Endodermal cell (in vitro differentiated cells): ENCODE measurements around the gene IRX2. TPM values are rescaled to one million over a fixed set of nuclear protein-coding genes. Genes with fewer than 3 reads are reported as not detected.
A peak's percentile ranks its signal among the peaks of the same experiment; 100 is the strongest.

Experiments used
- DNase-seq: peaks from one replicate; pipeline ENCODE4 v3.0.0-alpha.2; 2017
- H3K27ac ChIP-seq: 2 replicates; pipeline ENCODE4 v1.5.1; 2013; ENCODE audit warnings: mild to moderate bottlenecking, low read depth, low read length, moderate library complexity
- H3K27me3 ChIP-seq: 2 replicates; pipeline ENCODE4 v1.6.1; 2013; ENCODE audit warnings: mild to moderate bottlenecking, low read length, moderate library complexity; ENCODE audit not compliant: insufficient read depth, control insufficient read depth, poor library complexity, severe bottlenecking
- H3K36me3 ChIP-seq: 2 replicates; pipeline ENCODE4 v1.7.0; 2013; ENCODE audit warnings: mild to moderate bottlenecking, low read length, moderate library complexity; ENCODE audit not compliant: control insufficient read depth, insufficient read depth
- H3K4me1 ChIP-seq: one replicate; pipeline ENCODE4 v1.7.0; 2013; ENCODE audit warnings: low read length; ENCODE audit not compliant: control insufficient read depth, insufficient read depth
- H3K4me3 ChIP-seq: 2 replicates; pipeline ENCODE4 v1.5.1; 2013; ENCODE audit warnings: mild to moderate bottlenecking, low read length, moderate library complexity
- H3K9ac ChIP-seq: 2 replicates; pipeline ENCODE4 v1.6.1; 2013; ENCODE audit warnings: mild to moderate bottlenecking, low read length, moderate library complexity; ENCODE audit not compliant: poor library complexity, severe bottlenecking; ENCODE audit errors: extremely low read depth
- H3K9me3 ChIP-seq: 2 replicates; pipeline ENCODE4 v1.6.1; 2013; ENCODE audit warnings: mild to moderate bottlenecking, low read length, moderate library complexity; ENCODE audit not compliant: control insufficient read depth
- H3K27ac Mint-ChIP-seq: 2 replicates; pipeline ENCODE4 v1.8.0; 2020; ENCODE audit warnings: mixed read lengths
- H3K27me3 Mint-ChIP-seq: 2 replicates; pipeline ENCODE4 v1.8.0; 2021; ENCODE audit warnings: mild to moderate bottlenecking, mixed read lengths; ENCODE audit not compliant: insufficient read depth
- H3K36me3 Mint-ChIP-seq: 2 replicates; pipeline ENCODE4 v1.8.0; 2020; ENCODE audit warnings: low read depth, mixed read lengths
- H3K4me1 Mint-ChIP-seq: 2 replicates; pipeline ENCODE4 v1.8.0; 2020; ENCODE audit warnings: mixed read lengths
- H3K4me3 Mint-ChIP-seq: 2 replicates; pipeline ENCODE4 v1.8.0; 2020; ENCODE audit warnings: mild to moderate bottlenecking, moderate library complexity, mixed read lengths
- H3K9me3 Mint-ChIP-seq: 2 replicates; pipeline ENCODE4 v1.8.0; 2020; ENCODE audit warnings: mild to moderate bottlenecking, mixed read lengths
- CTCF ChIP-seq: fragments of 200-600 bp; sonication (generic); conservative IDR thresholded peaks from 2 replicates; pipeline ENCODE4 v1.5.0; 2021; ENCODE audit warnings: antibody characterized with exemption, mild to moderate bottlenecking
- WGBS, 2 experiments: methylation state at CpG; one replicate each; pipeline versions ENCODE4 v1.1.5 to v1.1.7; 2013; ENCODE audit warnings: missing lambda C conversion rate in 2 of 2, mixed read lengths in 1 of 2; ENCODE audit not compliant: insufficient coverage in 1 of 2, insufficient read length in 1 of 2; 5-methylcytosine and 5-hydroxymethylcytosine counted together
- total RNA-seq, 2 donors: library from RNA; stranded (reverse); fragmentation: NEBNext Ultra II Directional in 1 of 2; extraction: Animal tissue kit (Norgen Biotek cat#: 25700) in 1 of 2; gene quantifications; 2 replicates in 1 of 2; 3 replicates in 1 of 2; pipeline ENCODE4 v1.2.1, GENCODE V29; 2021

IRX2 gene
- total RNA-seq, 2 donors from 2014 or later, result 4.2 to 6.9 TPM

- Histone ChIP-seq H3K4me3 (no peak overlapping the region), H3K27ac (no peak overlapping the region), H3K36me3 (no peaks in the 10 kb centered on the region), H3K9me3 (no peaks in the 10 kb centered on the region), H3K4me1 (no peaks in the 10 kb centered on the region), H3K27me3 (peaks cover 27% of the 10 kb centered on the region), H3K9ac (no peak overlapping the region)
- peak; percentile 13 for DNase-seq
- no peak for TF ChIP-seq CTCF
- Mint-ChIP-seq H3K4me3 (no peak overlapping the region), H3K36me3 (no peaks in the 10 kb centered on the region), H3K4me1 (no peaks in the 10 kb centered on the region), H3K9me3 (no peaks in the 10 kb centered on the region), H3K27me3 (peaks cover 76% of the 10 kb centered on the region), H3K27ac (no peak overlapping the region)
- 76 to 89% methylated on average over 3 to 4 of the region's 4 CpGs for WGBS, 2 experiments
Measured at GRCh38 chr5:2732004-2732403, 19.5 kb downstream of the IRX2 start.

GRCh38 chr5:2729189-2729588, 22.3 kb downstream of the IRX2 start:
- H3K9me3 Mint-ChIP-seq, result no peaks in the 10 kb centered on the region
- Histone ChIP-seq H3K27me3 (peaks cover 14% of the 10 kb centered on the region), H3K9ac (no peak overlapping the region), H3K36me3 (no peaks in the 10 kb centered on the region), H3K4me1 (no peaks in the 10 kb centered on the region), H3K27ac (no peak overlapping the region), H3K9me3 (no peaks in the 10 kb centered on the region), H3K4me3 (no peak overlapping the region)
- no peak for DNase-seq
- H3K4me1 Mint-ChIP-seq, result no peaks in the 10 kb centered on the region
- TF ChIP-seq CTCF, result no peak
- 95 to 100% methylated on average over 3 to 7 of the region's 7 CpGs for WGBS, 2 experiments
- no peaks in the 10 kb centered on the region for H3K36me3 Mint-ChIP-seq
- no peak overlapping the region for H3K4me3 Mint-ChIP-seq
- peaks cover 66% of the 10 kb centered on the region for H3K27me3 Mint-ChIP-seq
- no peak overlapping the region for H3K27ac Mint-ChIP-seq

GRCh38 chr5:2727550-2727949, 23.9 kb downstream of the IRX2 start:
- H3K36me3 Mint-ChIP-seq, result no peaks in the 10 kb centered on the region
- no peak for TF ChIP-seq CTCF
- no peaks in the 10 kb centered on the region for H3K4me1 Mint-ChIP-seq
- Histone ChIP-seq H3K4me1 (no peaks in the 10 kb centered on the region), H3K27ac (no peak overlapping the region), H3K27me3 (no peaks in the 10 kb centered on the region), H3K36me3 (no peaks in the 10 kb centered on the region), H3K9me3 (no peaks in the 10 kb centered on the region), H3K4me3 (no peak overlapping the region), H3K9ac (no peak overlapping the region)
- no peaks in the 10 kb centered on the region for H3K9me3 Mint-ChIP-seq
- peaks cover 49% of the 10 kb centered on the region for H3K27me3 Mint-ChIP-seq
- no peak overlapping the region for H3K27ac Mint-ChIP-seq
- WGBS, 2 experiments, result 88 to 91% methylated on average over 7 to 19 of the region's 19 CpGs
- peak; percentile 23 for DNase-seq
- no peak overlapping the region for H3K4me3 Mint-ChIP-seq
